ENCODE measurements around the gene EDN3.
"Not testable (repeated sequence)": the region's sequence is repeated elsewhere in the genome, so short reads cannot be mapped to it uniquely, and the experiment has no call there.

Gene EDN3

DNA sequence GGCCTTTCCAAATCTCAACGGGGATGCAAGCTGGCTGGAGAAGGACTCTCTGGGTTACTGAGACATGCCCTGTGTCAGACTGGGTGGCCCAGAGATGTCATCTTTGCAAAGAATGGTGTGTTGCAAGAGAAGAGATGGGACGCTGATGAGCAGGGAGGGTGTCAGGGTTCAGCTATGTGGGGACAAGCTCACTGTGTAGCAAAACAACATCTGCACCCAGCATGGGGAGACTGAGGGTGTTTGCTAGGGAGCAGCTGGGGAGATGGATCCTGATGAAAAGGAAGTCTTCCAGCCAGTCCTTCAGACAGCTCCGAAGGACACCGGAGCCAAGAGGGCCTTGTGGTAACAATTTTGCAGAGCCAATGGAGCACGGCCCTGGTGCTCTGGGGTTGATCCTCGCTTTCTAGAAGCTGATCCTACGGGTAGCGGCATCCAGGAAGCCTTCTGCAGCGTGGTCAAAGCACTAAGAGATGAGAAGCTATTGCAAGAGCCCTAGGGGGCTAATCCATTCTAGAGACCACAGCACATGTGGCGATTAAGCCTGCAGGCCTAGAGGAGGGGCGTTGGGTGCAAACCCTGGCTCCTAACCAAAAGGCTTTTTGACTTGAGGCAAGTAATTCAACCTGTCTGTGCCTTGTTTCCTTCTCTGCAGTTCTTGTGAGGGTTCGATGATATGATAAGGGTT is 39.9 kb downstream of the EDN3 start:
- TF ChIP-seq, protein P1, sequence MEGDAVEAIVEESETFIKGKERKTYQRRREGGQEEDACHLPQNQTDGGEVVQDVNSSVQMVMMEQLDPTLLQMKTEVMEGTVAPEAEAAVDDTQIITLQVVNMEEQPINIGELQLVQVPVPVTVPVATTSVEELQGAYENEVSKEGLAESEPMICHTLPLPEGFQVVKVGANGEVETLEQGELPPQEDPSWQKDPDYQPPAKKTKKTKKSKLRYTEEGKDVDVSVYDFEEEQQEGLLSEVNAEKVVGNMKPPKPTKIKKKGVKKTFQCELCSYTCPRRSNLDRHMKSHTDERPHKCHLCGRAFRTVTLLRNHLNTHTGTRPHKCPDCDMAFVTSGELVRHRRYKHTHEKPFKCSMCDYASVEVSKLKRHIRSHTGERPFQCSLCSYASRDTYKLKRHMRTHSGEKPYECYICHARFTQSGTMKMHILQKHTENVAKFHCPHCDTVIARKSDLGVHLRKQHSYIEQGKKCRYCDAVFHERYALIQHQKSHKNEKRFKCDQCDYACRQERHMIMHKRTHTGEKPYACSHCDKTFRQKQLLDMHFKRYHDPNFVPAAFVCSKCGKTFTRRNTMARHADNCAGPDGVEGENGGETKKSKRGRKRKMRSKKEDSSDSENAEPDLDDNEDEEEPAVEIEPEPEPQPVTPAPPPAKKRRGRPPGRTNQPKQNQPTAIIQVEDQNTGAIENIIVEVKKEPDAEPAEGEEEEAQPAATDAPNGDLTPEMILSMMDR (IDR thresholded peaks at IDR 0.05; ENCODE audit: low read depth, low read length, missing control alignments) = no peak
- DNase-seq (ENCODE audit: extremely low read depth, low read depth) = no peak
- no peak overlapping the region for H3K4me3 ChIP-seq (replicated peaks; ENCODE audit: low read depth, low read length)

DNA sequence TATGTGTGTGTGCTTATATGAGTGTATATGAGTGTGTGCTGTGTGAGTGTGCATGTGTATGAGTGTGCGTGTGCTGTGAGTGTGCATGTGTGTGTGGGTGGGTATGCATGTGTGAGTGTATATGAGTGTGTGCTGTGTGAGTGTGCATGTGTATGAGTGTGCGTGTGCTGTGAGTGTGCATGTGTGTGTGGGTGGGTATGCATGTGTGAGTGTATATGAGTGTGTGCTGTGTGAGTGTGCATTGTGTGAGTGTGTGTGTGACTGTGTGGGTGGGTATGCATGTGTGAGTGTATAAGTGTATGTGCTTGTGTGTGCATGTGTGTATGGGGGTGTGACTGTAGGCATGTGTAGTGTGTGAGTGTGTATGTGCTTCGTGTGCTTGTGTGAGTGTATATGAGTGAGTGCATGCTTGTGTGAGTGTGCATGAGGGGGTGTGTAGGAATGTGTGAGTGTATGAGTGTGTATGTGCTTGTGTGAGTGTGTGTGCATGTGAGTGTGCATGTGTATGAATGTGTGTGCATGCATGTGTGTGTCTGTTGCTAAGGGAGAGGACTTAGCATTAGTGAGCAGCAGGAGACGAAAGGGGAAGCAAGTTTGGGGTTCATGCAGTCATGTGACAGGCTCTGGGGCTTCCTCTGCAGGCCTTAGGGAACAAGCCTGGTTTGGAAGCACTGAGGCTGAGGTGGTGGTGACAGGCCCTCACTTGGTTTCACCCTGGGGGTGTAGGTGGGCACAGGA is 41.0 kb downstream of the EDN3 start:
- H3K4me3 ChIP-seq (replicated peaks; ENCODE audit: low read depth, low read length); DNase-seq (ENCODE audit: extremely low read depth, low read depth): not testable (repeated sequence)

DNA sequence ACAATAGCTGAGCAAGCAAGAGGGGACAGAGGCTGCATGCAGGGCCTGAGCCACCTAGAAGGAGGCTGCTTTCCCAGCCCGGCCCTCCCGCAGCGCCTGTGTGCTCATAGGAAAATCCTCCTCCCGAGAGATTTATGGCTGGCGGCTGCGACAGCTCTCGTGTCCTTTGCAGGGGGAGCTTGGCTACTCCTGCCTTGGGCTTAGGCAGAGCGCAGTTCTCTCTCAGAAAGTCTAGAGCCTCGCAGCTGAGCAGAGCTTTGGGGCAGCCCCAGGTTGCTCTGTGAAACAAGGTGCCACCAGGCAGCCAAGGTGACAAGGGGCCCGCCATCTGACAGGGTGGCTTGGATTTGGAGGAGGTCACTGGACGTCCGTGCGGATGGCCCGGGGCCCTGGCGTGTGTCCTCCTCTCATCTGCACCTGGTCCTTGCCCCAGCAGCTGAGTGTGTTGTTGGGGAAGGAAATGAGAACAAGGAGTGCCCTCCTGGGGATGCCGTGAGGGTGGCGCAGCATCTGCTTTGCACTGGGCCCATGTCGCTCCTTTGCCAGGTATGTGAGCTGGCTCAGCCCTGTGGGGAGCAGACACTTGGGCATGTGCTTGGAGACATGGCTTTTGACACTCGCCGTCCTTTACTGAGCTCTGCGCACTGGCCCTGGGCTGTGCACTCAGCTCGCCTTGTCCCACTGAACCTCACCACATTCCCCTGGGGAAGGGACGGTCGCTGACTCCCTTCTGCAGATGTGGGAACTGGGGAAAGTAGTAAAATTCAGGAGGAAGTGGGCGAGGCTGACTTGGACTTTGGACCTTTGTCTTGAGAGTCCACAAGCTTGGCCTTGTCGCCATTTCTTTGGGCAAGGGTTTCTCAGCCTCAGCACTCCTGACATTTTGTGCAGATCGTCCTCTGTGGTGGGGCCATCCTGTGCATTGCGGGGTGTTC is 41.9 kb downstream of the EDN3 start:
- no peak for DNase-seq (ENCODE audit: extremely low read depth, low read depth)
- TF ChIP-seq, protein P1 (IDR thresholded peaks at IDR 0.05; ENCODE audit: low read depth, low read length, missing control alignments) = no peak
- no peak overlapping the region for H3K4me3 ChIP-seq (replicated peaks; ENCODE audit: low read depth, low read length)

DNA sequence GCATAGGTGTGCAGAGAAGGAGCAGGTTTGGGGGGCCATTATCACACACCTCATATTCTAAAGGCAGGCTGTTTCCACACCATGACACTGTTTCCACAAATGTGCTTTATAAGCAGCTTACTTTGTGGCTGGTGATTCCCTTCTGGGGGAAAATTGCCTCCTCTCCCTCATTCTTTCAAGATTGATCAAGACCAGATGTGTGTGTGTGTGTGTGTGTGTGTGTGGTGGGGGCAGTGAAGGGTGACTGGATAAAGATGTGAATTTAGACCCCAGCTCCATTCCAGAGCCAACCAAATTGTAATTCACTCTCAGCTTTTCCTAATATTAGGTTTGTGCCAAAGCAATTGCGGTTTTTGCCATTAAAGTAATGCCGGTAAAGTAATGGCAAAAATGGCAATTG is 45.6 kb downstream of the EDN3 start:
- TF ChIP-seq, protein P1 (IDR thresholded peaks at IDR 0.05; ENCODE audit: low read depth, low read length, missing control alignments) = no peak
- no peak overlapping the region for H3K4me3 ChIP-seq (replicated peaks; ENCODE audit: low read depth, low read length)

DNA sequence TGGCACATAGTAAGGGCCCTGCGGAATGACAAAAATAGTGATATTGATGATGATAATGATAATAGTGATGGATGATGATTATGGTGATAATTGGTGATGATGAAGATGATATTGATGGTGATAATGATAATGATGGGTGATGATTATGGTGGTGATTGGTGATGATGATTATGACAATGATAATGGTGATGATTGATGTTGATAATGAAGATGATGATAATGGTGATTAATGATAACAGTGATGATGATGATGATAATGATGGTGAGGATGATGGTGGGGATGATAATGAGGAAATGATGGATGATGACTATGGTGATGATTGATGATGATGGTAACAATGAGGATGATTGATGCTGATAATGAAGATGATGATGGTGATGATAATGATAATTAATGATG is 48.9 kb downstream of the EDN3 start:
- TF ChIP-seq, protein P1 (IDR thresholded peaks at IDR 0.05; ENCODE audit: low read depth, low read length, missing control alignments) = no peak
- H3K4me3 ChIP-seq (replicated peaks; ENCODE audit: low read depth, low read length) = no peak overlapping the region
- no peak for DNase-seq (ENCODE audit: extremely low read depth, low read depth)

More for the DNA sequence above, 45.6 kb downstream of the EDN3 start:
- no peak for DNase-seq (ENCODE audit: extremely low read depth, low read depth)

DNA sequence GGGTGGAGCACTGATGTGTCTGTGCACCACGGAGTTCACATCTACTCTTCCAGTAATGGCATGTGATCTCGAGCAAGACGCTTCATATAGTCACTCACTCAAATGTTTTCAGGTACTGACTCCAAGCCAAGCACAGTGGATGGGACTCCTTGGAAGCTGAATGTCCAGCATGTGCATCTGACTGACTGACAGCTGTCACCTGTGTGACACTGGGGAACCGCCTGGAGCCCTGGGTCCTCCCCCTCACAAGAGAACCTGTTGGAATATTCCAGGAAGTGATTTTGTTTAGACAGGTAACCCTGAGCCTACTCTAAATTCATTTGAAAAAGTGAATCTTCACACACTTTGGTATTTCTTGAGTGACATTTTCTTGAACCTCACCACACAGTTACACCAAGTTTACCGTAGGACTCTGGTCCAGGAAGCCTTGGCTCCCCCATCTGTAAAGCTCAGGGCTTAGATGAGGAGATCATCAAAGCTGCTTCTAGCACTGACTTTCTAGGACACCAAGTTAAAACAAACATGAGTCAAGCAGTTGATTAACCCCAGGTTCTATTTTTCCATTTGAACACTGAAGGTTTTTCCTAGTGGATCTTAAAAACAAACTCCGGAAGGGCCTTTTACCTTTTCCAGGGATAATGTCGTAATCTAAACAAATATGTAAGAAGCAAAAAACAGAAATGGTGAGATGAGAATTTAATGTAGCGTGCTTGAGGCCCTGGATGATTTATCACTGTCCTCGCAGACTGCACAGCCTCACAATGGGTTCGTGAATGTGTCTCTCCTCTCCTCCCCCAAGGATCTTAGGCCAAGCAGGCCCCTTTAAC is 50.1 kb downstream of the EDN3 start:
- no peak for DNase-seq (ENCODE audit: extremely low read depth, low read depth)
- TF ChIP-seq, protein P1 (IDR thresholded peaks at IDR 0.05; ENCODE audit: low read depth, low read length, missing control alignments) = no peak
- no peak overlapping the region for H3K4me3 ChIP-seq (replicated peaks; ENCODE audit: low read depth, low read length)

Data from HFF-Myc (cell line).